Peyer's patch (tissue), 4 donors: Measurements from ENCODE around the gene SSU72.

Experiments
- CTCF ChIP-seq, 6 experiments: fragments of 450-650 bp in 4 of 6; fragments of 200-600 bp in 2 of 6; sonication (generic) in 1 of 6; IDR thresholded peaks; one replicate each; pipeline ENCODE4 v1.5.1; 2017 to 2019; ENCODE audit warnings: antibody characterized with exemption in 6 of 6, mild to moderate bottlenecking in 3 of 6, moderate library complexity in 1 of 6
- POLR2A ChIP-seq, 2 donors: fragments of 450-650 bp; IDR thresholded peaks; one replicate each; pipeline ENCODE4 v1.5.1; 2017; ENCODE audit warnings: antibody characterized with exemption in 2 of 2, mild to moderate bottlenecking in 2 of 2, moderate library complexity in 2 of 2

- no peak for TF ChIP-seq CTCF (IDR thresholded peaks at IDR 0.05)
- no peak for TF ChIP-seq POLR2A (IDR thresholded peaks at IDR 0.05)
Measured at GRCh38 chr1:1598720-1599029, 24.0 kb upstream of the SSU72 start.
